Sigmoid colon (tissue), 7 donors: ENCODE data around the gene NDUFB10. TPM values are rescaled to one million over a fixed set of nuclear protein-coding genes. Genes with fewer than 3 reads are reported as not detected.
"Not testable (repeated sequence)": the region's sequence is repeated elsewhere in the genome, so short reads cannot be mapped to it uniquely, and the experiment has no call there.

Experiments used
- DNase-seq: peaks from one replicate; pipeline ENCODE4 v3.0.0-alpha.2; 2019
- H3K27ac ChIP-seq, 4 donors: fragments of 200-600 bp; sonication (generic); one replicate each; pipeline ENCODE4 v1.5.1; 2016 to 2019; ENCODE audit warnings: mild to moderate bottlenecking in 1 of 4
- H3K27me3 ChIP-seq, 3 donors: fragments of 200-600 bp; sonication (generic); one replicate each; pipeline ENCODE4 v1.5.1; 2019; ENCODE audit warnings: mild to moderate bottlenecking in 1 of 3
- H3K36me3 ChIP-seq, 4 donors: fragments of 200-600 bp; sonication (generic); one replicate each; pipeline ENCODE4 v1.5.1; 2016 to 2019
- H3K4me1 ChIP-seq, 4 donors: fragments of 200-600 bp; sonication (generic); one replicate each; pipeline ENCODE4 v1.5.1; 2017 to 2019
- H3K4me3 ChIP-seq, 4 donors: fragments of 200-600 bp; sonication (generic); one replicate each; pipeline ENCODE4 v1.5.1; 2017 to 2019; ENCODE audit warnings: mild to moderate bottlenecking in 2 of 4, moderate library complexity in 1 of 4
- H3K9me3 ChIP-seq, 4 donors: fragments of 200-600 bp in 3 of 4; sonication (generic) in 3 of 4; one replicate each; pipeline versions ENCODE4 v1.5.1 to v1.6.1; 2013 to 2019
- EP300 ChIP-seq, 4 donors: sonication (generic); formaldehyde crosslinking; IDR thresholded peaks; one replicate each; pipeline ENCODE4 v1.6.1; 2017; ENCODE audit warnings: antibody characterized with exemption in 4 of 4
- POLR2A ChIP-seq, 2 donors: fragments of 450-650 bp; IDR thresholded peaks; one replicate each; pipeline ENCODE4 v1.6.1; 2016; ENCODE audit warnings: antibody characterized with exemption in 2 of 2, mild to moderate bottlenecking in 2 of 2, moderate library complexity in 2 of 2
- POLR2AphosphoS5 ChIP-seq, 4 donors: sonication (generic); formaldehyde crosslinking; IDR thresholded peaks; one replicate each; pipeline ENCODE4 v1.6.1; 2017; ENCODE audit warnings: antibody characterized with exemption in 4 of 4
- WGBS, 2 donors: extraction: QIAGEN DNeasy Blood & Tissue Kit; methylation state at CpG; one replicate each; pipeline ENCODE4 v1.1.7; 2013; 5-methylcytosine and 5-hydroxymethylcytosine counted together
- intact Hi-C: fragments of 100-400 bp; cut with DNase I; formaldehyde crosslinking; loops from one replicate; pipeline ENCODE4 v1.15.1; 2023
- polyA plus RNA-seq, 3 donors: library from polyadenylated mRNA; stranded (reverse); fragments of 200-250 nt; gene quantifications; one replicate each; pipeline ENCODE4 v1.2.3, GENCODE V29; 2013
- total RNA-seq, 4 donors: library from RNA; depleted of rRNA; stranded (reverse); fragments of >200 nt; gene quantifications; one replicate each; pipeline ENCODE4 v1.1.0, GENCODE V29; 2016
- TF ChIP-seq, protein P1 (sequence below), 4 experiments: fragments of 450-650 bp in 3 of 4; fragments of 200-600 bp in 1 of 4; IDR thresholded peaks; one replicate each; pipeline ENCODE4 v1.5.1; 2016 to 2019; ENCODE audit warnings: antibody characterized with exemption in 4 of 4, mild to moderate bottlenecking in 3 of 4, moderate library complexity in 2 of 4
- donor health status: healthy with polysubstance abuse.
- donor health status: Bipolar disorder and iron deficiency.
- donor health status: healthy.

The NDUFB10 gene
- total and polyA plus RNA-seq, 7 donors = 200 to 489 (median 298) TPM

GRCh38 chr16:1919327-1919998 lies 39.9 kb upstream of the NDUFB10 start:
- no peak for DNase-seq
- no peak overlapping the region for H3K4me3 ChIP-seq
- peaks cover 33 to 96% (median 73%) of the 10 kb centered on the region in 3 donors for H3K27me3 ChIP-seq
- peaks cover 0 to 18% (median 13%) of the 10 kb centered on the region in 4 donors for H3K4me1 ChIP-seq
- no peak for TF ChIP-seq POLR2AphosphoS5 (IDR thresholded peaks at IDR 0.05)
- TF ChIP-seq POLR2A (IDR thresholded peaks at IDR 0.05) = no peak
- TF ChIP-seq, protein P1, sequence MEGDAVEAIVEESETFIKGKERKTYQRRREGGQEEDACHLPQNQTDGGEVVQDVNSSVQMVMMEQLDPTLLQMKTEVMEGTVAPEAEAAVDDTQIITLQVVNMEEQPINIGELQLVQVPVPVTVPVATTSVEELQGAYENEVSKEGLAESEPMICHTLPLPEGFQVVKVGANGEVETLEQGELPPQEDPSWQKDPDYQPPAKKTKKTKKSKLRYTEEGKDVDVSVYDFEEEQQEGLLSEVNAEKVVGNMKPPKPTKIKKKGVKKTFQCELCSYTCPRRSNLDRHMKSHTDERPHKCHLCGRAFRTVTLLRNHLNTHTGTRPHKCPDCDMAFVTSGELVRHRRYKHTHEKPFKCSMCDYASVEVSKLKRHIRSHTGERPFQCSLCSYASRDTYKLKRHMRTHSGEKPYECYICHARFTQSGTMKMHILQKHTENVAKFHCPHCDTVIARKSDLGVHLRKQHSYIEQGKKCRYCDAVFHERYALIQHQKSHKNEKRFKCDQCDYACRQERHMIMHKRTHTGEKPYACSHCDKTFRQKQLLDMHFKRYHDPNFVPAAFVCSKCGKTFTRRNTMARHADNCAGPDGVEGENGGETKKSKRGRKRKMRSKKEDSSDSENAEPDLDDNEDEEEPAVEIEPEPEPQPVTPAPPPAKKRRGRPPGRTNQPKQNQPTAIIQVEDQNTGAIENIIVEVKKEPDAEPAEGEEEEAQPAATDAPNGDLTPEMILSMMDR (IDR thresholded peaks at IDR 0.05) = no peak
- no peak for TF ChIP-seq EP300 (IDR thresholded peaks at IDR 0.05)
- no peaks in the 10 kb centered on the region for H3K9me3 ChIP-seq
- whole genome bisulfite sequencing, 2 donors = 42 to 46% methylated on average over 30 of the region's 30 CpGs
- H3K27ac ChIP-seq = no peak overlapping the region
- H3K36me3 ChIP-seq = no peaks in the 10 kb centered on the region
- intact Hi-C loops = no loop called here

GRCh38 chr16:1920122-1920521 lies 39.2 kb upstream of the NDUFB10 start:
- H3K27ac ChIP-seq, intact Hi-C loops, H3K36me3 ChIP-seq, H3K9me3 ChIP-seq, DNase-seq, H3K4me3 ChIP-seq: not testable (repeated sequence)
- WGBS, 2 donors = 71 to 72% methylated on average over 21 of the region's 21 CpGs
- Histone ChIP-seq H3K4me1 (peaks cover 0 to 18% (median 13%) of the 10 kb centered on the region in 4 donors), H3K27me3 (peaks cover 33 to 96% (median 73%) of the 10 kb centered on the region in 3 donors)

DNA sequence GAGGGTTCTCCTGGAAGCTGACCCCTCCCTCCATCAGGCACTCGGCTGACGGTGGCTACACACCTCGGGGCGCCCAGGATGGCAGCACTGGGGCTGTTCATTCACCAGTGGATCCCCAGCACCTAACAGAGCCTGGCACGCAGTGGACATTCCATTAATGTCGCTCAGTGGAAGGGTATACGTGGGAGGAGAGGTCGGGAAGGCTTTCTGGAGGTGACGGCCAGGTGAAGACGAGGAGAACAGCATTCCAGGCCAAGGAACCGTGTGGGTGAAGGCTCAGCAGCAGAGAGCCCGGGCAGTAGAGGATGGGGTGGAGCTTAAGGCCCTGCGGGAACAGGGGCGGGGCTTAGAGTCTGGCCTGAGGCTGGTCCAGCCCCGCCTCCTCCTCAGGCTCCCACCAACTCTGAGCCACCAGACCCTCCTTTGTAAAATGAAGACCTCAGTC lies 38.6 kb upstream of the NDUFB10 start:
- H3K27me3 ChIP-seq = peaks cover 33 to 91% (median 69%) of the 10 kb centered on the region in 3 donors
- TF ChIP-seq POLR2AphosphoS5 (IDR thresholded peaks at IDR 0.05) (no peak), POLR2A (IDR thresholded peaks at IDR 0.05) (no peak), EP300 (IDR thresholded peaks at IDR 0.05) (no peak)
- TF ChIP-seq, protein P1 (IDR thresholded peaks at IDR 0.05) = no peak
- WGBS, 2 donors = 9 to 12% methylated on average over 15 of the region's 15 CpGs

DNA sequence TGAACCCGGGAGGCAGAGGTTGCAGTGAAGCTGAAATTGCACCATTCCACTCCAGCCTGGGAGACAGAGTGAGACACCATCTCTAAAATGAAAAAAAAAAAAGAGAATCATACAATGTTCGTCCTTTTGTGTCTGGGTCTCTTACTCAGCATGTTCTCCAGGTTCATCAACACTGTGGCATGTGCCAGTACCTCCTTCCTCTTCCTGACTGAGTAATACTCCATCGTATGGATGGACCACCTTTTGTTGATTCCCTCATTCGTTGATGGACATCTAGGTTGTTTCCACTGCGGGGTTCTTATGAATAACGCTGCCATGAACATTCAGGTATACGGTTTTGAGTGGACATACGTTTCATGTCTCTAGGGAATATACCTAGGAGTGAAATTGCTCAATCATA lies 37.0 kb upstream of the NDUFB10 start:
- no peak overlapping the region for H3K4me3 ChIP-seq
- peaks cover 0 to 18% (median 13%) of the 10 kb centered on the region in 4 donors for H3K4me1 ChIP-seq
- WGBS, 2 donors = 84 to 85% methylated on average over 8 of the region's 8 CpGs
- TF ChIP-seq, protein P1 (IDR thresholded peaks at IDR 0.05) = no peak
- no peak for TF ChIP-seq POLR2A (IDR thresholded peaks at IDR 0.05)
- no peak for TF ChIP-seq POLR2AphosphoS5 (IDR thresholded peaks at IDR 0.05)
- TF ChIP-seq EP300 (IDR thresholded peaks at IDR 0.05) = no peak
- intact Hi-C loops = no loop called here
- H3K27ac ChIP-seq = no peak overlapping the region
- no peaks in the 10 kb centered on the region for H3K36me3 ChIP-seq
- DNase-seq = no peak
- H3K27me3 ChIP-seq = peaks cover 23 to 75% (median 53%) of the 10 kb centered on the region in 3 donors
- no peaks in the 10 kb centered on the region for H3K9me3 ChIP-seq

More for the DNA sequence above, 38.6 kb upstream of the NDUFB10 start:
- no peak for DNase-seq
- H3K36me3 ChIP-seq = no peaks in the 10 kb centered on the region
- H3K9me3 ChIP-seq = no peaks in the 10 kb centered on the region
- H3K27ac ChIP-seq = no peak overlapping the region
- H3K4me1 ChIP-seq = peaks cover 0 to 18% (median 13%) of the 10 kb centered on the region in 4 donors
- no peak overlapping the region for H3K4me3 ChIP-seq
- intact Hi-C loops = no loop called here

DNA sequence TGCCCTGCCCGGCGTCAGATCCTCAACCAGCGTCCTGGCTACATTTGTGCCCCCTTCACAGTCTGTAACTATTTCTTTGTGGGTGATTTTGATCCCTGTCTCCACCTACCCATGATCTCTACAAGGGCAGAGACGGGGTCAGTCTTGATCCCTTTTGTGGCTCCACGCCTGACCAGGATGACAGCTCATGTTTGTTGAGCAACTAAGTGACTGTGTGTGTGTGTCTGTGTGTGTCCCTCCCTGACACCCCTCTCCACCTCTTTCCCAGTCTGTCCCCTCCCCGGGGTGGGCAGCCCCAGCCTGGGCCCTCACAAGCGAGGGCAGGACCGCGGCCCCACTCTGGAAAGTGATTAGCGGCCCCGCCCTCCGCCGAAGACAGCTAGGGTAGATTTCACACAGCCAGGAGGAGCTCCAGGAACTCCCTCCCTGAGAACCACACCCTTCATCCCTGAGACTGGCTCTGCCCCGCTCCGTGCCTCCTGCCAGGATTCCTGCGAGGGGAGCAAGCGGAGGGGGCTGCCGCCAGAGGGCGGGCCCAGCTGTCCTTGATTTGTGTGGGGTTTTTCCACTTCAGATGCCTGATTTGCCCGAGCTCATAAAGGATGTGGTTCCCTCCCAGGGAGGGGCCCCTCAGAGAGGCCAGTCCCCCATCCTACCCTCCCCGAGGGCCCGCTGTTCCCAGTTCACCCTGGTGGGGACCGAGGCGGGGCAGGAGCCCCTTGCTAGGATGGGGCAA lies 35.9 kb upstream of the NDUFB10 start:
- WGBS, 2 donors = 10 to 16% methylated on average over 24 of the region's 24 CpGs
- H3K36me3 ChIP-seq = no peaks in the 10 kb centered on the region
- intact Hi-C loops = no loop called here
- no peak for DNase-seq
- H3K4me1 ChIP-seq = peaks cover 0 to 10% (median 9%) of the 10 kb centered on the region in 4 donors
- peaks cover 14 to 66% (median 44%) of the 10 kb centered on the region in 3 donors for H3K27me3 ChIP-seq
- no peak overlapping the region for H3K4me3 ChIP-seq
- H3K27ac ChIP-seq = no peak overlapping the region
- no peaks in the 10 kb centered on the region for H3K9me3 ChIP-seq
- TF ChIP-seq POLR2AphosphoS5 (IDR thresholded peaks at IDR 0.05) (no peak), POLR2A (IDR thresholded peaks at IDR 0.05) (no peak), EP300 (IDR thresholded peaks at IDR 0.05) (no peak)
- TF ChIP-seq, protein P1 (IDR thresholded peaks at IDR 0.05) = no peak
